ENCODE data around the gene ZNF526. TPM values are rescaled to one million over a fixed set of nuclear protein-coding genes. Genes with fewer than 3 reads are reported as not detected.

The ZNF526 gene
- total and polyA plus RNA-seq, 9 of the 15 experiments (the other 6 are each of a cell fraction or from before 2014, with no cell fraction given): 1.3 to 17.9 (median 6.2) TPM

DNA sequence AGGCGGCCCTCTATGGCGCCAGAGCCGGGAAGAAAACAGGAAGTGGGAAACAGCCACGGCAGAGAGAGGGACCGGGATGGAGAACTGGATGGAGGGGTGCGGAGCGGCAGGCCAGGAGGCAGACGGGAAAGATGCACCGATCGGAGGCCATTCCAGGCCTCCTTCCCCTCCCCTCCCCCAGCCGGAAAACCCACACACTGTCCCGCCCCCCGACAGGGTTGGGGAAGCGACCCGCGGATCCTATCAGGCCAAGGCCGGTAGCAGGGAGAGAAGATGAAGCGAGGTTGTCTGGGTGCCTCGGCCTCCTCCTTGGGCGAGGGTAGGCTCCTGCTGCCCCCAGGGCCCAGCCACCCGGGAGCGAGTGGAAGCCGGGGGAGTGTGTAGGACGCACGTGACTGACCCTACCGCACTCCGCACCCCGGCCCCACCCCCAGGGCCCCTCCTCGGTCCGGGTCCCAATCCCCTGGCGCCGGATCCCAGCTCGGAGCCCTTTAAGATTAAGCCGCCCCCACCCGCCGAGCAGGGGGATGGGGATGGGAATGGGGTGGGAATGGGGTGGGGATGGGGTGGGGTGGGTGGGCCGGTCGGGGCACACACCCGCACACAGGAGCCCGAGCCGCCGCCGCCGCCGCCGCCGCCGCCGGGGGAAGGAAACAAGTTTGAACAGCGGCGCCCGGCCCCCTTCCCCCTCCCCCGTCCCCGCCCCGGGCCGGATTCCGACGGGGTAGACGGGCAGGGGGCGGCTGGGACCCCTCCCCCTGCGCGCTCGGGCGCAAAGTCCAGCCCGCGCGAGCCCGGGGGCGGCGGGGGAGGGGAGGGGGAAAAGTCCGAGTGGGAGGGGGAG is 33.4 kb downstream of the ZNF526 start (continued):
- no peak for TF ChIP-seq TAF7 (tag; IDR thresholded peaks at IDR 0.05)
- no peak for TF ChIP-seq DACH1 (IDR thresholded peaks at IDR 0.05; ENCODE audit: partially characterized antibody)
- no peak for TF ChIP-seq POLR2AphosphoS2 (IDR thresholded peaks at IDR 0.05; ENCODE audit: low read length)
- TF ChIP-seq, protein P1, sequence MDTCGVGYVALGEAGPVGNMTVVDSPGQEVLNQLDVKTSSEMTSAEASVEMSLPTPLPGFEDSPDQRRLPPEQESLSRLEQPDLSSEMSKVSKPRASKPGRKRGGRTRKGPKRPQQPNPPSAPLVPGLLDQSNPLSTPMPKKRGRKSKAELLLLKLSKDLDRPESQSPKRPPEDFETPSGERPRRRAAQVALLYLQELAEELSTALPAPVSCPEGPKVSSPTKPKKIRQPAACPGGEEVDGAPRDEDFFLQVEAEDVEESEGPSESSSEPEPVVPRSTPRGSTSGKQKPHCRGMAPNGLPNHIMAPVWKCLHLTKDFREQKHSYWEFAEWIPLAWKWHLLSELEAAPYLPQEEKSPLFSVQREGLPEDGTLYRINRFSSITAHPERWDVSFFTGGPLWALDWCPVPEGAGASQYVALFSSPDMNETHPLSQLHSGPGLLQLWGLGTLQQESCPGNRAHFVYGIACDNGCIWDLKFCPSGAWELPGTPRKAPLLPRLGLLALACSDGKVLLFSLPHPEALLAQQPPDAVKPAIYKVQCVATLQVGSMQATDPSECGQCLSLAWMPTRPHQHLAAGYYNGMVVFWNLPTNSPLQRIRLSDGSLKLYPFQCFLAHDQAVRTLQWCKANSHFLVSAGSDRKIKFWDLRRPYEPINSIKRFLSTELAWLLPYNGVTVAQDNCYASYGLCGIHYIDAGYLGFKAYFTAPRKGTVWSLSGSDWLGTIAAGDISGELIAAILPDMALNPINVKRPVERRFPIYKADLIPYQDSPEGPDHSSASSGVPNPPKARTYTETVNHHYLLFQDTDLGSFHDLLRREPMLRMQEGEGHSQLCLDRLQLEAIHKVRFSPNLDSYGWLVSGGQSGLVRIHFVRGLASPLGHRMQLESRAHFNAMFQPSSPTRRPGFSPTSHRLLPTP (IDR thresholded peaks at IDR 0.05; ENCODE audit: borderline replicate concordance, extremely low read depth, insufficient read length): no peak
- TF ChIP-seq IFI16 (CRISPR knock-in tag; IDR thresholded peaks at IDR 0.05): no peak
- TF ChIP-seq BRD9 (IDR thresholded peaks at IDR 0.05; ENCODE audit: low read depth, partially characterized antibody): no peak
- no peak for TF ChIP-seq ZNF212 (CRISPR knock-in tag; IDR thresholded peaks at IDR 0.05)
- TF ChIP-seq POLR2AphosphoS5 (IDR thresholded peaks at IDR 0.05; ENCODE audit: control insufficient read depth, insufficient read depth, low read depth, low read length): peak; percentile 46
- no peak for TF ChIP-seq ZNF121 (CRISPR knock-in tag; conservative IDR thresholded peaks at IDR 0.05)
- no peak for TF ChIP-seq NR2F6 (CRISPR knock-in tag; IDR thresholded peaks at IDR 0.05)
- no peak for TF ChIP-seq FOXM1 (IDR thresholded peaks at IDR 0.05; ENCODE audit: low read depth)
- TF ChIP-seq FOXM1 (CRISPR knock-in tag; IDR thresholded peaks at IDR 0.05; ENCODE audit: low read depth): no peak
- TF ChIP-seq TEAD2 (tag; IDR thresholded peaks at IDR 0.05): no peak
- TF ChIP-seq HNRNPUL1 (IDR thresholded peaks at IDR 0.05; ENCODE audit: low read length): no peak
- TF ChIP-seq PRMT5 (CRISPR knock-in tag; IDR thresholded peaks at IDR 0.05): no peak
- no peak for TF ChIP-seq FUS (optimal IDR thresholded peaks at IDR 0.05; ENCODE audit: low read depth, low read length)
- TF ChIP-seq, protein P2, sequence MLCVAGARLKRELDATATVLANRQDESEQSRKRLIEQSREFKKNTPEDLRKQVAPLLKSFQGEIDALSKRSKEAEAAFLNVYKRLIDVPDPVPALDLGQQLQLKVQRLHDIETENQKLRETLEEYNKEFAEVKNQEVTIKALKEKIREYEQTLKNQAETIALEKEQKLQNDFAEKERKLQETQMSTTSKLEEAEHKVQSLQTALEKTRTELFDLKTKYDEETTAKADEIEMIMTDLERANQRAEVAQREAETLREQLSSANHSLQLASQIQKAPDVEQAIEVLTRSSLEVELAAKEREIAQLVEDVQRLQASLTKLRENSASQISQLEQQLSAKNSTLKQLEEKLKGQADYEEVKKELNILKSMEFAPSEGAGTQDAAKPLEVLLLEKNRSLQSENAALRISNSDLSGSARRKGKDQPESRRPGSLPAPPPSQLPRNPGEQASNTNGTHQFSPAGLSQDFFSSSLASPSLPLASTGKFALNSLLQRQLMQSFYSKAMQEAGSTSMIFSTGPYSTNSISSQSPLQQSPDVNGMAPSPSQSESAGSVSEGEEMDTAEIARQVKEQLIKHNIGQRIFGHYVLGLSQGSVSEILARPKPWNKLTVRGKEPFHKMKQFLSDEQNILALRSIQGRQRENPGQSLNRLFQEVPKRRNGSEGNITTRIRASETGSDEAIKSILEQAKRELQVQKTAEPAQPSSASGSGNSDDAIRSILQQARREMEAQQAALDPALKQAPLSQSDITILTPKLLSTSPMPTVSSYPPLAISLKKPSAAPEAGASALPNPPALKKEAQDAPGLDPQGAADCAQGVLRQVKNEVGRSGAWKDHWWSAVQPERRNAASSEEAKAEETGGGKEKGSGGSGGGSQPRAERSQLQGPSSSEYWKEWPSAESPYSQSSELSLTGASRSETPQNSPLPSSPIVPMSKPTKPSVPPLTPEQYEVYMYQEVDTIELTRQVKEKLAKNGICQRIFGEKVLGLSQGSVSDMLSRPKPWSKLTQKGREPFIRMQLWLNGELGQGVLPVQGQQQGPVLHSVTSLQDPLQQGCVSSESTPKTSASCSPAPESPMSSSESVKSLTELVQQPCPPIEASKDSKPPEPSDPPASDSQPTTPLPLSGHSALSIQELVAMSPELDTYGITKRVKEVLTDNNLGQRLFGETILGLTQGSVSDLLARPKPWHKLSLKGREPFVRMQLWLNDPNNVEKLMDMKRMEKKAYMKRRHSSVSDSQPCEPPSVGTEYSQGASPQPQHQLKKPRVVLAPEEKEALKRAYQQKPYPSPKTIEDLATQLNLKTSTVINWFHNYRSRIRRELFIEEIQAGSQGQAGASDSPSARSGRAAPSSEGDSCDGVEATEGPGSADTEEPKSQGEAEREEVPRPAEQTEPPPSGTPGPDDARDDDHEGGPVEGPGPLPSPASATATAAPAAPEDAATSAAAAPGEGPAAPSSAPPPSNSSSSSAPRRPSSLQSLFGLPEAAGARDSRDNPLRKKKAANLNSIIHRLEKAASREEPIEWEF (CRISPR knock-in tag; IDR thresholded peaks at IDR 0.05): no peak
- TF ChIP-seq RCOR1 (IDR thresholded peaks at IDR 0.05; ENCODE audit: borderline replicate concordance in 1 of 2, low read depth in 2 of 2, low read length in 2 of 2): no peak
- TF ChIP-seq ZNF583 (CRISPR knock-in tag; IDR thresholded peaks at IDR 0.05): no peak
- TF ChIP-seq, protein P3, sequence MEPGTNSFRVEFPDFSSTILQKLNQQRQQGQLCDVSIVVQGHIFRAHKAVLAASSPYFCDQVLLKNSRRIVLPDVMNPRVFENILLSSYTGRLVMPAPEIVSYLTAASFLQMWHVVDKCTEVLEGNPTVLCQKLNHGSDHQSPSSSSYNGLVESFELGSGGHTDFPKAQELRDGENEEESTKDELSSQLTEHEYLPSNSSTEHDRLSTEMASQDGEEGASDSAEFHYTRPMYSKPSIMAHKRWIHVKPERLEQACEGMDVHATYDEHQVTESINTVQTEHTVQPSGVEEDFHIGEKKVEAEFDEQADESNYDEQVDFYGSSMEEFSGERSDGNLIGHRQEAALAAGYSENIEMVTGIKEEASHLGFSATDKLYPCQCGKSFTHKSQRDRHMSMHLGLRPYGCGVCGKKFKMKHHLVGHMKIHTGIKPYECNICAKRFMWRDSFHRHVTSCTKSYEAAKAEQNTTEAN (CRISPR knock-in tag; IDR thresholded peaks at IDR 0.05): no peak

Measured in K562 (cell line).